ENCODE data around the gene NRG3. TPM values are rescaled to one million over a fixed set of nuclear protein-coding genes. Genes with fewer than 3 reads are reported as not detected.

Gene NRG3
- total and polyA plus RNA-seq, 12 donors, result 0.03 to 0.73 (median 0.13) TPM; not detected in 5

DNA sequence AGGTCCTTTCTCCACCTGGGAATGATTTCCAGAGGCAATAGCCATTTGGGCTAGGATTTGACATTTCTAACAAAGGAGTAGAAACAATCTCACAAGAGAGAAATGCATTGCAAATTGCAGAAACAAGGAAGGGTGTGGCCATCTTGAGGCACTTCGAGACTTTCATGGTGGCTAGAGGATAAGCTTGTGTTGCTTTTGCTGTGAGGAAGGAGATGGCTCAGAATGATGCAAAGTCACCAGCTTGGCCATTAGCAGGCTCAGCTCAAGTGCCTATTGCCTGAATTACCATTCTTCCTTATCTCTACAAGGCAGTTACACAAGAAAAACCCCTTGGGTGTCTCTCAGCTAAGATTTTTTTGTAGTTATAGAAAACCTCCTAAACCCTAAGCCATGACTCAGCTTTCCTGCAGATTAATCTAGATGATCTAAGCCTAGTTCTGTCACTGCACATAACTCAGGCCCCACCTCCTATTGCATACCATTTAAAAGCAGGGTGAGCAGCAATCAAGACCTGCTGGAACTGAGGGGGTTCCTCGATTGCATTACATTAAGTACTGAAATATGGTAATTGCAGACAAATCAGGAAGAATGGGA, 683.1 kb downstream of the NRG3 start:
- no peaks in the 10 kb centered on the region for H3K4me1 ChIP-seq
- TF ChIP-seq, protein P1, sequence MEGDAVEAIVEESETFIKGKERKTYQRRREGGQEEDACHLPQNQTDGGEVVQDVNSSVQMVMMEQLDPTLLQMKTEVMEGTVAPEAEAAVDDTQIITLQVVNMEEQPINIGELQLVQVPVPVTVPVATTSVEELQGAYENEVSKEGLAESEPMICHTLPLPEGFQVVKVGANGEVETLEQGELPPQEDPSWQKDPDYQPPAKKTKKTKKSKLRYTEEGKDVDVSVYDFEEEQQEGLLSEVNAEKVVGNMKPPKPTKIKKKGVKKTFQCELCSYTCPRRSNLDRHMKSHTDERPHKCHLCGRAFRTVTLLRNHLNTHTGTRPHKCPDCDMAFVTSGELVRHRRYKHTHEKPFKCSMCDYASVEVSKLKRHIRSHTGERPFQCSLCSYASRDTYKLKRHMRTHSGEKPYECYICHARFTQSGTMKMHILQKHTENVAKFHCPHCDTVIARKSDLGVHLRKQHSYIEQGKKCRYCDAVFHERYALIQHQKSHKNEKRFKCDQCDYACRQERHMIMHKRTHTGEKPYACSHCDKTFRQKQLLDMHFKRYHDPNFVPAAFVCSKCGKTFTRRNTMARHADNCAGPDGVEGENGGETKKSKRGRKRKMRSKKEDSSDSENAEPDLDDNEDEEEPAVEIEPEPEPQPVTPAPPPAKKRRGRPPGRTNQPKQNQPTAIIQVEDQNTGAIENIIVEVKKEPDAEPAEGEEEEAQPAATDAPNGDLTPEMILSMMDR (IDR thresholded peaks at IDR 0.05), result no peak
- WGBS, 2 donors, result 68 to 79% methylated on average over 2 of the region's 2 CpGs
- no peak overlapping the region for H3K4me3 ChIP-seq
- DNase-seq, result no peak
- intact Hi-C loops (cut with DNase I), result no loop called here
- no peak for ATAC-seq
- peaks cover 0 to 6% (median 0%) of the 10 kb centered on the region in 11 donors for H3K9me3 ChIP-seq
- H3K36me3 ChIP-seq, result no peaks in the 10 kb centered on the region
- H3K27ac ChIP-seq, result no peak overlapping the region
- no peaks in the 10 kb centered on the region for H3K27me3 ChIP-seq

DNA sequence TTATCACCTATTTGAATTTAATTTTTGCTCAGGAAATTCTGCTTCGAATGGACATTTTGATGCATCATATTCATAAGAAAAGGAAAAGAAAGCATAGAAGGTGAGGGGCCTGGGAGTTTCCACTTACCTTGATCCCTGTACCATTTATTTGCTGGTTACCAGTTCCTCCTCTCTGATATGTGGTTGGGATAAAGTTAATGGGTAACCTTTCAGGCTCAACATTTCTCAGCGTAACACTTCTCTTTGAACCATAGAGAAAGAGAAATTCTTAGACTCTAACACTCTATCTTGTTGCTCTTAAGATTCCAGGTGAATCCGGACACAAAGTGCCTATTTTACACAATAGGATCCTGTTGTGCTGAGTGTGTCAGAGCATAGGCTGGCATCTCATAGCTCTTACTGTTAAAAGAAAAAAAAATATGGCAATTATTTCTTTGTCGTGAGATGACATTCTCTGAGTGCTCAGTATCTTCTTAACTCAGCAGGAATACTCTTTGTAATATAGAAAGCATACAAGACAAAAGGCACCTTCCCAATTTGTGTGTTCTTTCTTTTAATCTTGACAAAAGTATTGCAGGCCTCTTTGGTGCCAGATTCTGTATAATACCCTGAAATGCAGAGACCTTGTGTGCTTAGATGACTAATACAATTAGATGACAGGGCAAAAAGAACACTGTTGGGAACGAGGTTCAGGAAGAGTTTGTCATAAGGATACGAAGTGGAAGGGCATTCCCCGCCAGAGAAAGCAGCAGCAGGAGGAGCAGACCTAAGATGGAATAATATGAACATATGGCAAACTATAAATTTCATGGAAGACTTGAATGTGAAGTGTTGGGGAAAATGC, 689.6 kb downstream of the NRG3 start:
- TF ChIP-seq, protein P1 (IDR thresholded peaks at IDR 0.05), result no peak
- no peaks in the 10 kb centered on the region for H3K27me3 ChIP-seq
- H3K9me3 ChIP-seq, result no peaks in the 10 kb centered on the region
- ATAC-seq (no peak), DNase-seq (no peak)
- H3K27ac ChIP-seq, result no peak overlapping the region
- 83% methylated on average over 7 of the region's 7 CpGs for WGBS, 2 donors
- no peak overlapping the region for H3K4me3 ChIP-seq
- H3K36me3 ChIP-seq, result no peaks in the 10 kb centered on the region
- intact Hi-C loops (cut with DNase I), result no loop called here
- no peaks in the 10 kb centered on the region for H3K4me1 ChIP-seq

DNA sequence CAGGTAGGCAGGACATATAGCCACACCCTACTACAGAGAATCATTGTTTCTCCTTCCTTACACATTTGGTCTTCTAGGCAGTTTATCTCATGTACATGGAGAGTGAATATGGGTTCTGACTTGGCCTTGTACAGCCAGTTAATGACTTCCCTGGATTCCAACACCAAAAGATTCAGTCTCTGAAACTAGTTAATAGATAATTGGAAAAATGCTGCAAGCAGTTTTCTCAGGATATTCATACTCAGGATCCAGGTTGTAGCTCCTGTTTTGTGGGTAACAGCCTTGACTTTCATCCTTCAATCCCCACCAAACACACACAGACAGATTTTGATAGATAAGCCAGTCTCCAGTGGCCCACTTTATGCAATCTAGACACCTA, 690.2 kb downstream of the NRG3 start:
- DNase-seq (no peak), ATAC-seq (no peak)
- Histone ChIP-seq H3K4me1 (no peaks in the 10 kb centered on the region), H3K27ac (no peak overlapping the region), H3K27me3 (no peaks in the 10 kb centered on the region), H3K4me3 (no peak overlapping the region), H3K36me3 (no peaks in the 10 kb centered on the region), H3K9me3 (no peaks in the 10 kb centered on the region)
- TF ChIP-seq, protein P1 (IDR thresholded peaks at IDR 0.05), result no peak
- intact Hi-C loops (cut with DNase I), result no loop called here

DNA sequence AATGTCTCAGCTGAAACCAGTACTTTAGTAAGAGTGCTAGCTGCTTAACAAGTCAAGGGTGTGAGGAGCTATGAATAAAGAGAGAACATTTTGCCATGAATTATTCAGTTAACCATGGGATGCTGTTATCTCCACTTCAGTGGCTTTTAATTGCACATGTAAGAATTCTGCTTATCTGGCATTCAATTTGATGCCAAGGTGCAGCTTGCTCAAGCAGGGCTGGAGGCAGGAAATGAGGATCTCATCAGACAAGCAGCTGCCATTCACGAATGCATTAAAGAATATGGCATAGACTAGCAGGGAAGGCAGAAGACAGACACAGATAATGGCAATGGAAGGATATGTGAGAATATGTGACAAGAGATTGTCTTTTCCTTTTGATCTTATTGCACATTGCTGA, 697.8 kb downstream of the NRG3 start:
- Histone ChIP-seq H3K9me3 (no peaks in the 10 kb centered on the region), H3K4me1 (no peaks in the 10 kb centered on the region), H3K27me3 (no peaks in the 10 kb centered on the region), H3K27ac (no peak overlapping the region), H3K36me3 (no peaks in the 10 kb centered on the region), H3K4me3 (no peak overlapping the region)
- intact Hi-C loops (cut with DNase I), result no loop called here
- DNase-seq (no peak), ATAC-seq (no peak)
- WGBS, 2 donors, result 58 to 61% methylated on average over 1 of the region's 1 CpG
- TF ChIP-seq, protein P1 (IDR thresholded peaks at IDR 0.05), result no peak

Data from heart right ventricle (tissue), 16 donors.